ENCODE results near the gene ASGR1. TPM values are rescaled to one million over a fixed set of nuclear protein-coding genes. Genes with fewer than 3 reads are reported as not detected.

ASGR1 gene
- polyA plus RNA-seq, 1 donor from 2014 or later, result 80.2 TPM

- Histone ChIP-seq H2AFZ (ENCODE audit: low read depth, low read length) (no peak overlapping the region), H3K9me3 (ENCODE audit: low read length) (no peaks in the 10 kb centered on the region), H3K27me3 (ENCODE audit: insufficient read depth, low read depth, low read length) (no peaks in the 10 kb centered on the region), H3K27ac (ENCODE audit: low read length) (no peak overlapping the region), H3K4me3 (ENCODE audit: low read length) (no peak overlapping the region), H3K36me3 (ENCODE audit: insufficient read depth, low read length) (no peaks in the 10 kb centered on the region), H4K20me1 (ENCODE audit: insufficient read depth) (no peaks in the 10 kb centered on the region), H3K9ac (ENCODE audit: low read length) (no peak overlapping the region), H3K9me2 (ENCODE audit: insufficient read depth, low read length) (no peaks in the 10 kb centered on the region), H3F3A (ENCODE audit: insufficient read depth, low read length, poor library complexity, severe bottlenecking) (no peaks in the 10 kb centered on the region), H3K79me2 (replicated peaks; ENCODE audit: insufficient read depth, low read length) (no peaks in the 10 kb centered on the region), H3K4me2 (ENCODE audit: low read length) (no peak overlapping the region)
- no peak for TF ChIP-seq CTCF (IDR thresholded peaks at IDR 0.05; ENCODE audit: poor library complexity, severe bottlenecking)
- no peak for TF ChIP-seq EP300 (conservative IDR thresholded peaks at IDR 0.05; ENCODE audit: poor library complexity, severe bottlenecking)
- no peak for TF ChIP-seq REST (IDR thresholded peaks at IDR 0.05; ENCODE audit: borderline replicate concordance)
- no peak for TF ChIP-seq POLR2AphosphoS5 (IDR thresholded peaks at IDR 0.05)
- TF ChIP-seq MXI1 (conservative IDR thresholded peaks at IDR 0.05; ENCODE audit: poor library complexity, severe bottlenecking), result no peak
- TF ChIP-seq TAF1 (IDR thresholded peaks at IDR 0.05; ENCODE audit: low read depth), result no peak
- no peak for TF ChIP-seq EZH2 (IDR thresholded peaks at IDR 0.05; ENCODE audit: borderline replicate concordance, insufficient read depth, low read length, poor library complexity, severe bottlenecking)
These were observed 40.3 kb downstream of the ASGR1 start for GRCh38 chr17:7138800-7139381.

- TF ChIP-seq SMC3 (conservative IDR thresholded peaks at IDR 0.05; ENCODE audit: poor library complexity), result no peak
- no peak for TF ChIP-seq RAD21 (conservative IDR thresholded peaks at IDR 0.05)
- TF ChIP-seq POLR2AphosphoS5 (IDR thresholded peaks at IDR 0.05), result no peak
- TF ChIP-seq CTCF (IDR thresholded peaks at IDR 0.05; ENCODE audit: poor library complexity, severe bottlenecking), result no peak
- no peak for TF ChIP-seq MXI1 (conservative IDR thresholded peaks at IDR 0.05; ENCODE audit: poor library complexity, severe bottlenecking)
- TF ChIP-seq REST (IDR thresholded peaks at IDR 0.05; ENCODE audit: borderline replicate concordance), result no peak
- no peak for TF ChIP-seq EZH2 (IDR thresholded peaks at IDR 0.05; ENCODE audit: borderline replicate concordance, insufficient read depth, low read length, poor library complexity, severe bottlenecking)
- TF ChIP-seq TAF1 (IDR thresholded peaks at IDR 0.05; ENCODE audit: low read depth), result no peak
- TF ChIP-seq EP300 (conservative IDR thresholded peaks at IDR 0.05; ENCODE audit: poor library complexity, severe bottlenecking), result no peak
- H3K4me3 ChIP-seq (ENCODE audit: low read length), result no peak overlapping the region
- no peak overlapping the region for H2AFZ ChIP-seq (ENCODE audit: low read depth, low read length)
- H3K27ac ChIP-seq (ENCODE audit: low read length), result no peak overlapping the region
- no peaks in the 10 kb centered on the region for H3K9me3 ChIP-seq (ENCODE audit: low read length)
- no peak overlapping the region for H3K9ac ChIP-seq (ENCODE audit: low read length)
- no peaks in the 10 kb centered on the region for H4K20me1 ChIP-seq (ENCODE audit: insufficient read depth)
- no peaks in the 10 kb centered on the region for H3K27me3 ChIP-seq (ENCODE audit: insufficient read depth, low read depth, low read length)
- no peak overlapping the region for H3K4me2 ChIP-seq (ENCODE audit: low read length)
- H3K79me2 ChIP-seq (replicated peaks; ENCODE audit: insufficient read depth, low read length), result no peaks in the 10 kb centered on the region
- H3F3A ChIP-seq (ENCODE audit: insufficient read depth, low read length, poor library complexity, severe bottlenecking), result no peaks in the 10 kb centered on the region
- no peaks in the 10 kb centered on the region for H3K36me3 ChIP-seq (ENCODE audit: insufficient read depth, low read length)
- no peaks in the 10 kb centered on the region for H3K9me2 ChIP-seq (ENCODE audit: insufficient read depth, low read length)
These were observed 41.8 kb downstream of the ASGR1 start for GRCh38 chr17:7137171-7137943.
